ENCODE measurements around the gene ENKD1. TPM values are rescaled to one million over a fixed set of nuclear protein-coding genes. Genes with fewer than 3 reads are reported as not detected.

The ENKD1 gene
- polyA plus RNA-seq, 3 donors = 26.7 to 36.6 (median 29.2) TPM

DNA sequence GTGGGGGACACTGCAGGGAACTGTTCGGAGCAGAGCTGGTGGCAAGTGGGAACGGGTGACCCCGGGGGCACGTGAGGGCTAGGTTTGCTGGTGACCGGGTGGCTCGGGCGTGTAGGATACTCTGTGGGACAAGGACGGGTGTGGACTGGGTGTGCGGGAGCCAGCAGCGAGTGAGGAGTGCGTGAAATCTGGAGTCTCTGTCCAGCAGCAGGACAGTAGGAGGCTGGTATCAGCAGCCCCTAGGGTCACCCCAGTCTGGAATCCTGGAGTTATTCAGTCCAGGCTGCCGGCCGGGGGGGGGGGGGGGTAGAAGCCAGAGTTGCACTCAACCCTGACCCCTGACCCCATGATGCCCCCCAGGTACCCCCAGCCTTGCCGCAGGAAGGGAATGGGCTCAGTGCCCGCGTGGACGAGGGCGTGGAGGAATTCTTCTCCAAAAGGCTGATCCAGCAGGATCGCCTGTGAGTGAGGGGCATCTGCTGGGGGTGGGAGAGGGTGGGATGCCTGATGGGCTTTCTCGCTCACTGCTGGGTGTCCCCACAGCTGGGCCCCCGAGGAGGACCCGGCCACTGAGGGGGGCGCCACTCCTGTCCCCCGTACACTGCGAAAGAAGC is 12.7 kb downstream of the ENKD1 start:
- no peak for DNase-seq

DNA sequence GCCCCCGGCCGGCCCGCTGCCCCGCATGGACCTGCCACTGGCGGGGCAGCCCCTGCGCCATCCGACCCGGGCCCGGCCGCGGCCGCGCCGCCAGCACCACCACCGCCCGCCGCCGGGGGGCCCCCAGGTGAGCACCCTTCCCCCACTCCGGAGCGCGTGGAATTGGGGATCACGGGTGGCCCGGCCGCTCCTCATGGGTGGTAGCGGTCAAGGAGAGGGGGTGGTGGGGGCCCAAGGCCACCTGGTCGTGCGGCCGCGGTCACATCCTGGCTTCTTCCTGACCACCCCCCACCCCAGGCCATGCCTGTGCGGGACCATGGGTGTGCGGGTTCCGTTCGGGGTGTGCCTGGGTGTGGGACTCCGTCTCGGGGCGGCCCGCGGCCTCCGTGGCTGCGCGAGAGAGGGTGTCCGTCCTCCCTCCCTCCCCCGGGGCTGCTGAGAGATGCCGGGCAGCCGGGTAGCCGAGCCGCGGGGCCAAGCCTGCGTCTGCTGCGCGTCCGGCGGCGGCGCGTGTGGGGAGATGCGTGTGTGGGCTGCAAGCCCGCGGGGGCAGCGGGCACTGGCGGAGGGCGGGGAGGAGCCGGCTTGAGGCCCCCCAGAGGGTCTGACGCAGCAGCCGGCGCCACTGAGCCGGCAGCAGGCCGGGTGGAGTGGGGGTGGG is 13.3 kb downstream of the ENKD1 start:
- DNase-seq = no peak

DNA sequence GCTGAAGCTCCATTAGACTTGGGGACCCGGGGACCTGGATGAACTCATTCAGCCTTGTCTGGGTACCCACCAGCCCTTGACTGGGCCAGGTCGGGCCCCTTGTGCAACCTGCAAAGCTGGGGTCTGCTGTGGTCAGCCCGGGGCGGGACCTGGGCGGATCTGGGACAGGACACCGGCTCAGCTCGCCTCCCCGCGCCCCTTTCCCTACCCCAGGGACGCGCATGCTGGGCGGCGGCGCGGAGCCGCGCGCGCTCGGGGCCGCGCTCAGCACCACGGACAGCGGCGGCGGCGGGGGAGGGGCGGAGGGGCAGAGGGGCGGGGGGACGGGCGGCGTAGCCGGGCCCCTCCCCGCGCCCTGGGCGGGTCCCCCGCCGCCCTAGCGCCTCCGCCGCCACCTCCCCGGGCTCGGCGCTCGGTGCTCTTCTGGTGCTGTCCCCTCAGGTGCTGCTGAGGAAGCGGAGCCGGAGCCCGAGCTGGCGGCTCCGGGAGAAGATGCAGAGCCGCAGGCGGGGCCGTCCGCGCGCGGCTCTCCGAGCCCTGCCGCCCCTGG is 13.9 kb downstream of the ENKD1 start:
- DNase-seq = no peak

DNA sequence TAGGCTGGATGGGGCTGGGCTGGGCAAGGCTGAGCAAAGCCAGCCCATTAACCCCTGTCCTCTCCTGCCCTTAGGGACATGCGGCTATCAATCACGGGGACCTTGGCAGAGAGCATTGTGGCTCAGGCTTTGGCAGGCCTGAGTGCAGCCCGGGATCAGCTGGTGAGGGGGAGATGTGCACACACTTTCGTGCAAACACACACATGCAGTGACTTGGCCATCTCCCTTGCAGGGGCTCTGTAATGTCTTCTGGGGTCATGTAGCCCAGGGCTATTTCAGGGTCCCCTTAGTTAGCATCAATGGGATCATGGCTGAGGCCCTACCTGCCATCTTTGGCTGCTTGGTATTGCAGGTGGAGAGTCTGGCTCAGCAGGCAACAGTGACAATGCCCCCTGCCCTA is 14.7 kb downstream of the ENKD1 start:
- no peak for DNase-seq

DNA sequence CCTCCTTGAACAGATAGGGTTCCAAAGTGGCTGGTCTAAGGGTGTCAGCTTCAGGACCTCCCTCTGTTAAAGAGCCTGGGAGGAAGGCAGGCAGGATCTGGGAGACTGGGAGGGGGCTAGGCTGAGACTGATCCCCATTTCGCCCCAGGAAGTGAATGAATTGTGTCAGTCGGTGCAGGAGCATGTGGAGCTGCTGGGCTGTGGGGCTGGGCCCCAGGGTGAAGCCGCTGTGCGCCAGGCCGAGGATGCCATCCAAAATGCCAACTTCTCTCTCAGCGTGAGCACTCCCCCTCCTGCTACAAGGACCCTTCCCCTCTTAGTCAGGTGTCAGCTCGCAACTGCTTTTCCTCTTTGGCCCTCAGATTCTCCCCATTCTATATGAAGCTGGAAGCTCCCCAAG is 15.5 kb downstream of the ENKD1 start:
- no peak for DNase-seq

DNA sequence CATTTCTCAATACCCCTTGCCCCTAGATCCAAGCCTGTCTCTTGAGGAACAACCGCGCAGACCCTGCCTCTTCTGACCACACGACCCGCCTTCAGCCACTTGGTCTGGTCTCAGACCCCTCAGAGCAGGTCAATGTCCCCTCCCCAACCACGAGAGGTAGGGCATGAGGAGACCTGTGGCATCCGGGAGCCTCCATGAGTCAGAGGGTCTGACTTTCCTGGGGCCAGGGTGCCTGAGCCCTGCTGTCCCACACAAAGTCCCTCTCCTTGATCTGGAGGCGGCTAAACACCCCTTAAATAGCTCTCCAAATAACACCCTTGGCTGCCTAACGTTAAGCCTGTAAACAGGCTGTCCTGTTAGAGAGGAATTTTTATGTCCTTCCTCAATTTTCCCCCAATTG is 16.5 kb downstream of the ENKD1 start:
- DNase-seq = no peak

DNA sequence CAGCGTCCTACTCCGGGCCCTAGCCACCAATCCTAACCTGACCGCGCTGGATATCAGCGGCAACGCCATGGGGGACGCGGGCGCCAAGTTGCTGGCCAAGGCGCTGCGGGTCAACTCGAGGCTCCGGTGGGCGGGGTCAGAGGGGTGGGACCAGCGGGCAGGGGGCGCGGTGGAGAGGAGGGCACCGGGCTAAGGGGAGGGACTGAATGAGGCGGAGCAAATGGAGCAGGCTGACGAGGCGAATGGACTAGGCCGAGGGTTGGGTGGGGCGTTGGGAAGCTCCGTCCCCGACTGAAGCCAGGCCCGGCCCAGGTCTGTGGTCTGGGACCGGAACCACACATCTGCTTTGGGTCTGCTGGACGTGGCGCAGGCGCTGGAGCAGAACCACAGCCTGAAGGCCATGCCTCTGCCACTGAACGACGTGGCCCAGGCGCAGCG is 17.0 kb downstream of the ENKD1 start:
- DNase-seq = no peak

DNA sequence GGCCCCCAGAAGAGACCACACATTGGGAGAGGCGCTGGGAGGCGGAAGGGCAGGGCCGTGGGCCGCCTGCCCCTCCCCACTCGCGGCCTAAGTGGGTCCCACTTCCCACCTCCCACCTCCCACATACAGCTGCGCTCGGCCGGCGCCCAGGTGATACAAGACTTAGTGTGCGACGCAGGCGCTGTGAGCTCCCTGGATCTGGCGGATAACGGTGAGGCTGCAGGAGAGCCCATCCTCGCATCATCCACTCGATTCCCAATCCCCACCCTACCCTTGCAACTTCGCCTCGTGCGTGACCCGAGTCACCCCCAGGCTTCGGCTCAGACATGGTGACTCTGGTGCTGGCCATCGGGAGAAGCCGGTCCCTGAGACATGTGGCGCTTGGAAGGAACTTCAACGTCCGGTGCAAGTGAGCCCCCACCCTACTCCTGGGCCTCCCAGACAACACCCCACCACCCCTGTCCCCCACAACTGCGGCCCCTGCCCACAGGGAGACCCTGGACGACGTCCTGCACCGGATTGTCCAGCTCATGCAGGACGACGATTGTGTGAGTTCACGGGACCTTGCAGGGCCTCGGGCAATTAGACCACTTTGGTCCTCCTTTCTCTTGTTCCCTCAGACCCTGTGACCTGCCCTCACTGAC is 17.7 kb downstream of the ENKD1 start:
- no peak for DNase-seq

DNA sequence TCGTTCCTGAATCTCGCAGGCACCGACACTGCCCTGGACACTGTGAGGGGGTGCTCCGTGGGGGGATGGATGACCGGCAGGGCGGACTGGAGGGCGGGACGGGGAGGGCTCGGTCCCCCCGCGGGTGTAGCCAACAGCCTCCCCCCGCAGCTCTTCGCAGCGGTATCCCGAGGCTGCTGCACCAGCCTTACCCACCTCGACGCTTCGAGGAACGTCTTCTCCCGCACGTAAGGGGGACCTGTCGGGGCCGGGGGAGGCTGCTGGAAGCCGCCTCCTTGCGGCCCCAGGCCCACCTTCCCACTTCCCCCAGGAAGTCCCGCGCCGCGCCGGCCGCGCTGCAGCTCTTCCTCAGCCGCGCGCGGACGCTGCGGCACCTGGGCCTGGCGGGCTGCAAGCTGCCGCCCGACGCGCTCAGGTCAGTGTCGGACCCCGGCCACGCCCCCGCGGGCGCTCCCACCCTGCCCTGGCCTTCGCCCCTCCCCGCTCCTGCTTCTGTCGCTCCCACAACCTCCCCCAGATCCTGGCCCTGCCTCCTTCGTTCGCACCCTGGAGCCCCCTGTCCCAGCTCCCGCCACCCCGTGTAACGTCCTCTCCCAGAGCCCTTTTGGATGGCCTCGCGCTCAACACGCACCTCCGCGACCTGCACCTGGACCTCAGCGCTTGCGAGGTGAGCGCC is 18.3 kb downstream of the ENKD1 start:
- DNase-seq = no peak

DNA sequence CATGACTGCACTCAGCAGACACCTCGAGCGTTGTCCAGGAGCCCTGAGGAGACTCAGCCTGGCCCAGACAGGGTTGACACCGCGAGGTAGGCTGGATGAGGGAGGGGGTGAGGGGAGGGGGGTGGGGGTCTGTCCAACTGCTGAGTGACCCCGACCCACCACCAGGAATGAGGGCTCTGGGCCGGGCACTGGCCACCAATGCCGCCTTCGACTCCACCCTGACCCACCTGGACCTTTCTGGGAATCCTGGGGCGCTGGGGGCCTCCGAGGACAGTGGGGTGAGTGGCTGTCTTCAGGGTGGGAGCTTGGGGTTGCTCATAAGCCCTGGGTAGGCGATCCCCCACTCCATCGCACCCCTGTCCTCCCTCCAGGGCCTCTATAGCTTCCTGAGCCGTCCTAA is 18.9 kb downstream of the ENKD1 start:
- DNase-seq = no peak

DNA sequence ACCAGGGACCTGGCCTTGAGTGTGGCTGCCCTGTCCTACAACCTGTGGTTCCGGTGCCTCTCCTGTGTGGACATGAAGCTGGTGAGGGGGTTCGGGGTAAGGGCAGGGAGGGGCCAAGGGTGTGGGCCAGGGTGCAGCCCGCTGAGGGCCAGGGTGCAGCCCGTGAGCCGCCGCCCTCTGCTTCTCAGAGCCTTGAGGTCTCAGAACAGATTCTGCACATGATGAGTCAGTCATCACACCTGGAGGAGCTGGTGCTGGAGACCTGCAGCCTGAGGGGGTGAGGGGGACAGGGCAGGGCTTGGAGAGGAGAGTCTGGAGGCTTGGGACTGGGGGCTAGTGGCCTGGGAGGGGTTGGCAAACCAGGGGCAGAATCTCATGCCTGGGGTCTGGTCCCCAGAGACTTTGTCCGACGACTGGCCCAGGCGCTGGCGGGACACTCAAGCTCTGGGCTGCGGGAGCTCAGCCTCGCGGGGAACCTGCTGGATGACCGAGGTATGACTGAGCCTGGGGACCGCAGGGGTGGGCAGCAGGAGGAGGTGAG is 19.4 kb downstream of the ENKD1 start:
- no peak for DNase-seq

DNA sequence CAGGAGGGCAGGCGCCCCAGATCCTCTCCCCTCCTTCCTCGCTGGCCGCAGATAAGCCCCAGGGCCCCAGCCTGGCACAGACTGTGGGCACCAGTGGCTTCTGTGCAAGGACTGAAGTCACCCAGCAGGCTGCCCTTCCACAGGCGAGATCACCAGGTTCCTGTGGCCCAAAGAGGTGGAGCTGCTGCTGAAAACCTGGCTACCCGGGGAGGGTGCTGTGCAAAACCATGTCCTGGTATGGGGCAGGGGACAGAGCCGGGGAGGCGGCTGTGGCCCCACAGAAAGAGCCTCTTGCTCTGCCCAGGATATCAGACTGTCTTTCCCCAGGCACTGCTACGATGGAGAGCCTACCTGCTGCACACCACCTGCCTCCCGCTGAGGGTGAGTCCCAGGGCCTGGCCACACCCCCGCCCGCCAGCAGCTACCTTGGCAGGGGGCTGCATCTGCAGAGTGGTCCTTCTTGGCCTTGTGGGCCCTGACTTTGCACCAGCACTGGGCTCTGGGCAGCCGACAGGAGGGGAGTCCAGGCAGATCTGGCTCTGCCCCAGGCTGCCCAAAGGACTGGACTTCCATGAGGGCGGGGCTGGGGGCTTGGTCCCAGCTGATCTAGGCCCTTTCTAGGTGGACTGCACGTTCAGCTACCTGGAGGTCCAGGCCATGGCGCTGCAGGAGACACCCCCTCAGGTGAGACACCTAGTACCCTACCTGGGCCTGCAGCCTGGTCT is 21.0 kb downstream of the ENKD1 start:
- DNase-seq = no peak

DNA sequence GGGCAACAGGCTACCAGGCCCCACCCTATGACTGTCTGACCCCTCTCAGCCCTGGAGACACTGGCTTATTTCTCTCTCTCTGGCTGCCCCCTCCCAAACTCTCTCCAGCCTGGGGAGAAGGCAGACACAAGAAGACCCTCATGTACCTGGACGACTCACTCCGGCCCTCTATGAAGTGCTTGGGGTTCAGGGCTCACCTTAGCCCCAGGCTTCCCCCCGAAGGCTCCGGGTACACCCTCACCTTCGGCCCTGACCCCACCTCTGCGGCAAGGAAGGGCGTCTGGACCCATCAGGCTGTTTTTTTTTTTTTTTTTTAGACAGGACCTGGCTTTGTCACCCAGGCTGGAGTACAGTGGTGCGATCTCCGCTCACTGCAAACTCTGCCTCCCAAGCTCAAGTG is 22.5 kb downstream of the ENKD1 start:
- no peak for DNase-seq

DNA sequence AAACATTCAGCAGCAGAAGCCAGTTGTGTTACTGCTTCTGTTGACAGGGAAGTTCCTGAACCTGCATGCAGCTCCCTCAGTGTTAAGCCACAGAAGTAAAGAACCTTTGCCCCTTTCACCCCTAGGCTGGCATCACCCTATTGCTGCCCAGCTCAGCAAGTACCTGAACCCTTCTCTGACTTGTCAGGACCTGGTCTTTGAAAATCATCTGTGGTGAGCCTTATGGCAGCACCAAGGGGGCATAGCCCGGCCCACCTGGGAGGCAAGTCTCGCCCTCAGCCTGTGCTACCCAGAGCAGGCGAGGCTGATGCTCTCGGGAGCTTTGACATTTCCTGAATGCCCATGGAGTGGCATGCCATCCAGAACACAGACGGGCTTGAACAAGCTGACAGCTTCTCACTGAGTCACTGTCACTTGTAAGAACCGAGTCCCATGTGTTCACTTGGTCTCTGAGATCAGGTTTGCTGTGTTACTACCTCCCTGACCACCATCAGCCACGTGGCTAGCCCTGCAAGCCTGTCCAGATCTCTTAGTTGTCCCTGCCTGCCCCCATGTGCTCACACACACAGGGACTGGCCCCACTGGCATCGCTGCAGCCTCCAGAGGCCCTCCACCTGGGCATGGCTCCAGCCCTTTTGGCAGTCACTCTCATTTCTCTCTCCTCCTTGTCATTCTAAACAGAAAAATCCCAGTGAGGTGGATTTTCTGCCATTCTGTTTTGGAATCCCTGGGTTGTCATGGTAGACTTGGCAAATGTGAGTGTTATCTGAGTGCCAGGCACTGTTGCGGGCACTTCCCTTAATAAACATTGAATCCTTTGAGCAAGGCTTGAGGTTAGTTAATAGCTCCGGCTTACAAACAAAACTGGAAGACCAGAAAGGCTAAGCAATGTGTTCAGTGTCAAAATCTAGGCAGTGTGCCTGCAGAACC is 24.5 kb downstream of the ENKD1 start:
- DNase-seq = no peak

DNA sequence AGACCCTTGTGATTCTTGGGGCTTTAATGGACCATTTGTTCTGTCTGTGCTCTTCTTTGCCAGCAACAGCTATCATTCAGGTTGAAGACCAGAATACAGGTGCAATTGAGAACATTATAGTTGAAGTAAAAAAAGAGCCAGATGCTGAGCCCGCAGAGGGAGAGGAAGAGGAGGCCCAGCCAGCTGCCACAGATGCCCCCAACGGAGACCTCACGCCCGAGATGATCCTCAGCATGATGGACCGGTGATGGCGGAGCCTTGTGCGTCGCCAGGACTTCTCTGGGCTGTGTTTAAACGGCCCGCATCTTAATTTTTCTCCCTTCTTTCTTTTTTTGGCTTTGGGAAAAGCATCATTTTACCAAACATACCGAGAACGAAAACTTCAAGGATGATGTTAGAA is 28.9 kb downstream of the ENKD1 start:
- no peak for DNase-seq

DNA sequence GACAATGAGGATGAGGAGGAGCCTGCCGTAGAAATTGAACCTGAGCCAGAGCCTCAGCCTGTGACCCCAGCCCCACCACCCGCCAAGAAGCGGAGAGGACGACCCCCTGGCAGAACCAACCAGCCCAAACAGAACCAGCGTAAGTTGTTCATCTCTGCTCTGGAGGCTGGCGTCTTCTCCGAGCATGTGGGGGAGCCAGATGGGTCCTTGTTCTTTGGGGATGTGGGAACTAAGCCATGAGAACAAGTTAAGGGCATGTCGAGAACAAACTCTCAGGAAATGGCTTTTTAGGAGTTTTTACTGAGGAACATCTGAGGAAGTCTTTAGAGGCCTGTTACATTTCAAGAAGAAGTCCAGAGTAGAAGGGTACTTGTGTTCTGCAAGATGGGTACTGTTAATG is 29.8 kb downstream of the ENKD1 start:
- no peak for DNase-seq

DNA sequence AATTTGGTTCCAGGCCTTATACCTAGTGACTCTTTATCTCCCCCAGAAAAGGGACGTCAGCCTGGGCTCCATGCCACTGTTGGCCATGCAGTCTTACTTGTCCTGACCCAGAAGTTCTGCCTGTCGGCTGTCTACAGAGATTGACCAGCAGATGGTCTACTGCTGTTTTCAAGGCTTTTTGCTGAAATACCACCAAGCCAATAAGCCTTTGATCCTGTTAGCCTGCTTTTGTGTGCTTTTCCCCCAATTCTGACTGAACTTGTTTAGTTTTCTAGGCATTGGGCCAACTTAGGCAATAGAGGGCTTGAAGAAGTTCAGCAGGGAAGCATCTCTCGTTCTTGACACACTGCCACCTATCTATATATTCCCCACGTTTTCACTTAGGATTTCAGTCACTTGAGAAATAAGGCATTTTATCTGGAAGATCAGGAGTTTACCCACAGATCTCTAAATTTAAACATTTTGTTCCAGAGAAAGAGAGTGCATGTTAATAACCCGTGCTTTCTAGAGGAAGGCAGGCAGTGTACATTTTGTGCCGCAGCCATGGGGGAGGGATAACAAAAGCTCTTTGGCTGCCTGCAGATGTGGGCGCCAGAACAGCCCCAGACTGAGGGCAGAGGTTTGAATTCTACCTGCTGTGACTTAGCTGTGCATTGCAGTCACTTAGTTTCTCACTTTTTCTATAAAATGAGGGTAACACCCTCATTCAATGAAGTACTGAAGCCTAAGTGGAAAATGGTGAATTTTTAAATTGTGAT is 34.0 kb downstream of the ENKD1 start:
- DNase-seq = no peak

DNA sequence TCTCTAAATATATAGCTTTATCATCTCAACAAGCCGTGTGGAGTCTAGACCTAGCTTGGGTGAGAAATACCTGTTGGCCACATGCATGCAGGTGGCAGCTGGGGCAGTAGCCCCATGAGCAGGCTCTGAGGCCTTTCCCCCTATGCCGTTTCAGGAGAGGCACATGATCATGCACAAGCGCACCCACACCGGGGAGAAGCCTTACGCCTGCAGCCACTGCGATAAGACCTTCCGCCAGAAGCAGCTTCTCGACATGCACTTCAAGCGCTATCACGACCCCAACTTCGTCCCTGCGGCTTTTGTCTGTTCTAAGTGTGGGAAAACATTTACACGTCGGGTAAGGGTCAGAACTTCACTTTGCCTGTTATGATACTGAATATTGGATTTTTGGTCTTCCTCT is 38.3 kb downstream of the ENKD1 start:
- DNase-seq = no peak

DNA sequence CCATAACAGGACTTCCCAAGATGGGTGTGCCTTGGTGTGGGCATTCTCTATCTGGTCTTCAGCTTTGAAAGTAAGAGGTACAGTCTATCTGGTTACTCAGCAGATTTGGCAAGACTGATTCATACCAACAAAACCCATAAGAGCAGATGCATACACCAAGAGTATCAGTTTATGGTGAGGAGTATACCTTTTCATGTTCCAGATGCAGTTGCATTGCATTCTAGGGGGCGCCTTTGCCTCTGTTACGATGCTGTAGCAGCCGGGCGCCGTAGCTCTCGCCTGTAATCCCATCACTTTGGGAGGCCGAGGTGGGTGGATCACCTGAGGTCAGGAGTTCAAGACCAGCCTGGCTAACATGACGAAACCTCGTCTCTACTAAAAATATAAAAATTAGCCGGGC is 52.7 kb downstream of the ENKD1 start:
- DNase-seq = no peak
